Measurements from ENCODE around the gene TTYH1. TPM values are rescaled to one million over a fixed set of nuclear protein-coding genes. Genes with fewer than 3 reads are reported as not detected.

The TTYH1 gene
- total RNA-seq, 6 experiments from 2014 or later: 0.45 TPM; not detected in 5

- Mint-ChIP-seq H3K27me3 (ENCODE audit: insufficient read depth) (peaks cover 10% of the 10 kb centered on the region), H3K4me1 (ENCODE audit: low read depth) (no peaks in the 10 kb centered on the region; the same call in 1 of the 2 replicates), H3K4me3 (no peak overlapping the region), H3K9me3 (no peaks in the 10 kb centered on the region), H3K27ac (no peak overlapping the region), H3K36me3 (ENCODE audit: low read depth) (no peaks in the 10 kb centered on the region)
- TF ChIP-seq CTCF (IDR thresholded peaks at IDR 0.05): no peak
- no peak for DNase-seq
Measured at GRCh38 chr19:54480051-54480450, 64.8 kb downstream of the TTYH1 start.

GRCh38 chr19:54481326-54481930, 66.2 kb downstream of the TTYH1 start:
- TF ChIP-seq CTCF (IDR thresholded peaks at IDR 0.05): peak; percentile 82
- no peaks in the 10 kb centered on the region for H3K36me3 Mint-ChIP-seq (ENCODE audit: low read depth)
- no peaks in the 10 kb centered on the region for H3K9me3 Mint-ChIP-seq
- peaks cover 13% of the 10 kb centered on the region for H3K27me3 Mint-ChIP-seq (ENCODE audit: insufficient read depth)
- H3K27ac Mint-ChIP-seq: no peak overlapping the region
- no peak for DNase-seq
- H3K4me3 Mint-ChIP-seq: no peak overlapping the region
- no peaks in the 10 kb centered on the region; the same call in 1 of the 2 replicates for H3K4me1 Mint-ChIP-seq (ENCODE audit: low read depth)

DNA sequence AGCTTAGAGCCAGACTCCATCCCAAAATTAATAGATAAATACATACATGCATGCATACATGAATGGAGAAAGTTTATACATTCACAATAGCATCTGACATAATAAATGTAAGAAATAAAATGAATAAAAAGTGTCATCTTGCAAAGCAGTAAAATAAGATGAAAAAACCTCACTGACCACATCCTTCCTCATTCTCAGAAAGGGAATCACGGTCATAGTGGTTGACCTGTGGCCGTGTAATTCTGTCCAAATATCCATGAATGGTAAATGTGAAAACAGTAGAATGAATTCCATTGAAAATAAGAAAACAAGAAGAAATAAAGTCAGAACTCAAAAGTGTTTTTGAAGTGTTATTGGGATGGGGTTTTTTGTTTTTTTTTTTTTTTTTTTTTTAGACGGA, 67.6 kb downstream of the TTYH1 start:
- H3K27ac Mint-ChIP-seq: no peak overlapping the region
- H3K27me3 Mint-ChIP-seq (ENCODE audit: insufficient read depth): peaks cover 11% of the 10 kb centered on the region
- no peak overlapping the region for H3K4me3 Mint-ChIP-seq
- no peak for TF ChIP-seq CTCF (IDR thresholded peaks at IDR 0.05)
- DNase-seq: no peak
- H3K9me3 Mint-ChIP-seq: no peaks in the 10 kb centered on the region
- no peaks in the 10 kb centered on the region for H3K36me3 Mint-ChIP-seq (ENCODE audit: low read depth)
- H3K4me1 Mint-ChIP-seq (ENCODE audit: low read depth): no peaks in the 10 kb centered on the region; the same call in 1 of the 2 replicates

GRCh38 chr19:54484451-54484850, 69.2 kb downstream of the TTYH1 start:
- no peak for DNase-seq
- Mint-ChIP-seq H3K27me3 (ENCODE audit: insufficient read depth) (peaks cover 11% of the 10 kb centered on the region), H3K36me3 (ENCODE audit: low read depth) (no peaks in the 10 kb centered on the region), H3K9me3 (no peaks in the 10 kb centered on the region), H3K27ac (no peak overlapping the region), H3K4me1 (ENCODE audit: low read depth) (no peaks in the 10 kb centered on the region; the same call in 1 of the 2 replicates), H3K4me3 (no peak overlapping the region)
- TF ChIP-seq CTCF (IDR thresholded peaks at IDR 0.05): no peak

- no peak overlapping the region for H3K4me3 Mint-ChIP-seq
- TF ChIP-seq CTCF (IDR thresholded peaks at IDR 0.05): no peak
- H3K9me3 Mint-ChIP-seq: no peaks in the 10 kb centered on the region
- no peak for DNase-seq
- no peaks in the 10 kb centered on the region for H3K36me3 Mint-ChIP-seq (ENCODE audit: low read depth)
- H3K27me3 Mint-ChIP-seq (ENCODE audit: insufficient read depth): peaks cover 13% of the 10 kb centered on the region
- no peak overlapping the region for H3K27ac Mint-ChIP-seq
- no peaks in the 10 kb centered on the region for H3K4me1 Mint-ChIP-seq (ENCODE audit: low read depth)
Measured at GRCh38 chr19:54485851-54486250, 70.6 kb downstream of the TTYH1 start.

Other genes with a start within 250 kb of the TTYH1 start
- gene TMC4, start 242.3 kb upstream of the TTYH1 start, total RNA-seq (2021; fragmentation: NEBNext Ultra II Directional; extraction: Animal tissue kit (Norgen Biotek cat#: 25700)): under 1 TPM; 0.43 to 0.70 (median 0.55) TPM
- gene MBOAT7, start 225.9 kb upstream of the TTYH1 start, total RNA-seq (2021; fragmentation: NEBNext Ultra II Directional; extraction: Animal tissue kit (Norgen Biotek cat#: 25700)): 100 to 1,000 TPM; 263 to 354 (median 313) TPM
- gene TSEN34, start 224.2 kb upstream of the TTYH1 start, total RNA-seq (2021; fragmentation: NEBNext Ultra II Directional; extraction: Animal tissue kit (Norgen Biotek cat#: 25700)): 10 to 100 TPM; 51.2 to 58.8 (median 54.4) TPM
- gene RPS9, start 214.6 kb upstream of the TTYH1 start, total RNA-seq (2021; fragmentation: NEBNext Ultra II Directional; extraction: Animal tissue kit (Norgen Biotek cat#: 25700)): 1,000 to 10,000 TPM; 1,015 to 1,196 (median 1,082) TPM
- not detected for gene LILRB3, start 192.5 kb upstream of the TTYH1 start, total RNA-seq (2021; fragmentation: NEBNext Ultra II Directional; extraction: Animal tissue kit (Norgen Biotek cat#: 25700))
- gene LILRA6, start 172.7 kb upstream of the TTYH1 start, total RNA-seq (2021; fragmentation: NEBNext Ultra II Directional; extraction: Animal tissue kit (Norgen Biotek cat#: 25700)): not detected
- not detected for gene LILRB5, start 158.2 kb upstream of the TTYH1 start, total RNA-seq (2021; fragmentation: NEBNext Ultra II Directional; extraction: Animal tissue kit (Norgen Biotek cat#: 25700))
- gene LILRB2, start 134.4 kb upstream of the TTYH1 start, total RNA-seq (2021; fragmentation: NEBNext Ultra II Directional; extraction: Animal tissue kit (Norgen Biotek cat#: 25700)): not detected
- gene LILRA5, start 102.3 kb upstream of the TTYH1 start, total RNA-seq (2021; fragmentation: NEBNext Ultra II Directional; extraction: Animal tissue kit (Norgen Biotek cat#: 25700)): not detected
- gene LILRA4, start 76.3 kb upstream of the TTYH1 start, total RNA-seq (2021; fragmentation: NEBNext Ultra II Directional; extraction: Animal tissue kit (Norgen Biotek cat#: 25700)): not detected
- not detected for gene LAIR1, start 50.5 kb upstream of the TTYH1 start, total RNA-seq (2021; fragmentation: NEBNext Ultra II Directional; extraction: Animal tissue kit (Norgen Biotek cat#: 25700))
- 10 to 100 TPM; 70.7 to 76.5 (median 74.0) TPM for gene LENG8, start 33.7 kb downstream of the TTYH1 start, total RNA-seq (2021; fragmentation: NEBNext Ultra II Directional; extraction: Animal tissue kit (Norgen Biotek cat#: 25700))
- 1 to 10 TPM; 3.0 to 4.0 (median 3.6) TPM for gene LENG9, start 48.3 kb downstream of the TTYH1 start, total RNA-seq (2021; fragmentation: NEBNext Ultra II Directional; extraction: Animal tissue kit (Norgen Biotek cat#: 25700))
- 10 to 100 TPM; 45.9 to 70.5 (median 56.9) TPM for gene CDC42EP5, start 57.8 kb downstream of the TTYH1 start, total RNA-seq (2021; fragmentation: NEBNext Ultra II Directional; extraction: Animal tissue kit (Norgen Biotek cat#: 25700))
- gene LAIR2, start 87.4 kb downstream of the TTYH1 start, total RNA-seq (2021; fragmentation: NEBNext Ultra II Directional; extraction: Animal tissue kit (Norgen Biotek cat#: 25700)): not detected
- gene LILRA2, start 158.3 kb downstream of the TTYH1 start, total RNA-seq (2021; fragmentation: NEBNext Ultra II Directional; extraction: Animal tissue kit (Norgen Biotek cat#: 25700)): not detected
- not detected for gene LILRA1, start 178.2 kb downstream of the TTYH1 start, total RNA-seq (2021; fragmentation: NEBNext Ultra II Directional; extraction: Animal tissue kit (Norgen Biotek cat#: 25700))
- not detected for gene LILRB1, start 215.0 kb downstream of the TTYH1 start, total RNA-seq (2021; fragmentation: NEBNext Ultra II Directional; extraction: Animal tissue kit (Norgen Biotek cat#: 25700))
- gene LILRB4, start 247.5 kb downstream of the TTYH1 start, total RNA-seq (2021; fragmentation: NEBNext Ultra II Directional; extraction: Animal tissue kit (Norgen Biotek cat#: 25700)): not detected